Motor neuron (in vitro differentiated cells): ENCODE measurements around the gene CLCN7. TPM values are rescaled to one million over a fixed set of nuclear protein-coding genes. Genes with fewer than 3 reads are reported as not detected.
"Not testable (repeated sequence)": the region's sequence is repeated elsewhere in the genome, so short reads cannot be mapped to it uniquely, and the experiment has no call there.

Experiments
- ATAC-seq, 8 experiments: fragments of 200-7000 bp; cut with Tn5 transposase; replicated peaks in 6 of 8; 2 replicates each; pipeline ENCODE4 v1.8.0; 2021; ENCODE audit warnings: mild to moderate bottlenecking in 8 of 8, moderate library complexity in 8 of 8
- H3K27ac ChIP-seq, 2 donors: fragments of 250-450 bp; sonication (Bioruptor Pico); 2 replicates each; pipeline ENCODE4 v1.9.0; 2021; ENCODE audit warnings: antibody characterized with exemption in 2 of 2, mild to moderate bottlenecking in 2 of 2, moderate library complexity in 1 of 2
- H3K4me1 ChIP-seq, 2 donors: fragments of 250-450 bp; sonication (Bioruptor Pico); replicated peaks in 1 of 2; 2 replicates each; pipeline ENCODE4 v1.6.1; 2021; ENCODE audit warnings: antibody characterized with exemption in 2 of 2, mild to moderate bottlenecking in 2 of 2, moderate library complexity in 1 of 2
- H3K4me3 ChIP-seq, 5 donors: fragments of 250-450 bp; sonication (Bioruptor Pico); 2 replicates each; pipeline ENCODE4 v1.9.0; 2021; ENCODE audit warnings: antibody characterized with exemption in 5 of 5, mild to moderate bottlenecking in 5 of 5, moderate library complexity in 4 of 5
- WGBS, 10 experiments: fragments of 450-650 bp; shearing (Covaris generic); methylation state at CpG; one replicate each; pipeline ENCODE4 v1.0.0; 2022; 5-methylcytosine and 5-hydroxymethylcytosine counted together
- in situ Hi-C, 9 experiments: fragments of 400-800 bp; cut with MboI; loops; one replicate each; pipeline ENCODE4 v1.15.0; 2021; ENCODE audit warnings: low sequenced_read_pairs in 9 of 9, low pct_unique_long_range_greater_than_20kb in 2 of 9; ENCODE audit not compliant: unreplicated experiment in 9 of 9
- total RNA-seq, 8 experiments: library from RNA; unstranded; fragments of 300-600 nt; gene quantifications; 2 replicates each; pipeline versions ENCODE4 v1.2.3 to v1.2.4, GENCODE V29; 2022

Gene CLCN7
- total RNA-seq, 8 experiments from 2014 or later: 10.0 to 58.5 (median 27.4) TPM

GRCh38 chr16:1439699-1440074 lies 35.1 kb downstream of the CLCN7 start:
- 80 to 100% (median 98%) methylated on average over 1 to 4 of the region's 4 CpGs; no CpG with 5 or more reads in 4 of the 10 experiments for WGBS, 10 experiments
- H3K4me1 ChIP-seq, in situ Hi-C loops, H3K4me3 ChIP-seq, ATAC-seq, H3K27ac ChIP-seq: not testable (repeated sequence)

DNA sequence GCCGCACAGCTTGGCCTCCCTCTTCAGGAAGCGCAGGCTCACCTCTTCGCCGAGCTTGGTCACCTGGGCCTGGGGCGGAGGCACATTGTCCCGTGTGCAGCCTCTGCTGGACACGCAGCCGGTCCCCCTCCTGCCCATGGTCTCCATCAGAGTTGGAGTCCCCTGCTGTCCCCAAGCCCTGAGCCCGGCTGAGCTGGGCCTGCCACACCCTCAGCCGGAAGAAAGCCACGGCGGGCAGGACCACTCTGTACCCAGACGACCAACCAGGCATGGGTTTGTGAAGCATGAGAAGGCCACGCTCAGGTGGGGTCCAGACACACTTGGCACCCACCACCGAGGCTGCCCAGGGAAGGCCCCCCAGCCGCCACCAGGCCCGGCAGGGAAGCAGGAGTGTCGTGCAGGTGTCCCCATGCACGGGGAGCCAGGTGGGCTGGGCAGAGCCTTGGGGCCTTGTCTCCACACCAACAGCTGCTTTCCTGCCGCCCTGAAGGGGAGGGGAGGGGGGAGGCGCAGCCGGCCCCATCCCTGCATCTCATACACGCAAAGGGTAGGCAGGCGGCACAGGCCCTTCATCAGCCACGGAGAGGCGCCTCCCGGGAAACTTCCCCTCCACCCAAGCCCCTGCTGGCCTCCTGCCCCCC lies 35.6 kb downstream of the CLCN7 start:
- no peak overlapping the region for H3K27ac ChIP-seq
- H3K4me3 ChIP-seq: no peak overlapping the region
- 74 to 90% (median 80%) methylated on average over 2 to 9 of the region's 27 CpGs; no CpG with 5 or more reads in 5 of the 10 experiments for WGBS, 10 experiments
- in situ Hi-C loops: no loop called here
- ATAC-seq: no peak
- H3K4me1 ChIP-seq: peaks cover 0 to under 1% of the 10 kb centered on the region in 2 donors

DNA sequence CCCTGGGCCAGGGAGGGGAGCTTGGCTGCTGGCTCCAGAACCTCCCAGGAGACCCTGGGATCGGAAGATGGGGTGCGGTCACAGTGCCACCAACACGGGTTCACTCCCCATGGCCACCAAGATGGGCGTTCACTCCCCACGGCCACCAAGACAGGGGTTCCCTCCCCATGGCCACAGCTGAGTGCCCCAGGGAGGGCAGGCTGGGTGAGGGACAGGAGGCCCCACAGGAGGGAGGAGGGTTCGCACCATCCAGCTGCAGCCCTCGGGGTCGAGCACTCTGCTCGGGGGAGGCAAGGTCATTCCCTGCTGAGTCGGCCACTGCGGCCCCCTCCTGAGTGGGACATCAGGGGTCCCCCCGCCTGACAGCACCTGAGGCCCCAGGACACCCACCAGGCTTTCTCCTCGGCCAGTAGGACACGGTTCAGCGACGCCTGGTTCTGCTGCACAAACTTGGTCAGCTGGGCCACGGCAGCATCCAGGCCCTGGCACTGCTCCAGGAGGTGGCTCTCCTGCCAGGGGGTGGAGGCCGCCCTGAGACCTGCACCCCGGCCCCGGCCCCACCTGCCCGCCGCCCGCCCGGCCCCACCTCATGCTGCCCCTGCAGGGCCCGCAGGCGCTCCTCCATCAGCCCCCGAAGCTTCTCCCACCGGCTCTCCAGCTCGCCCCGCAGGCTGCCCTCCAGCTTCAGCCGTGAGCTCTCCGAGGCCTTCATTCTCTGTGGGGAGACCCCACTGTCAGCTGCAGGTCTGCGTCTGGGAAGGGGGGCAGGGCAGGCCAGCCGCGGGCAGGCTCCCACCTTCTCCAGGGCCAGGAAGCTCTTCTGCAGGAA lies 36.4 kb downstream of the CLCN7 start:
- H3K27ac ChIP-seq: no peak overlapping the region
- in situ Hi-C loops: no loop called here
- no peak for ATAC-seq
- WGBS, 10 experiments: 71 to 100% (median 80%) methylated on average over 1 to 7 of the region's 35 CpGs; no CpG with 5 or more reads in 6 of the 10 experiments
- peaks cover 0 to 4% of the 10 kb centered on the region in 2 donors for H3K4me1 ChIP-seq
- no peak overlapping the region for H3K4me3 ChIP-seq

GRCh38 chr16:1437606-1438005 lies 37.2 kb downstream of the CLCN7 start:
- 28 to 70% methylated on average over 2 to 4 of the region's 22 CpGs; no CpG with 5 or more reads in 8 of the 10 experiments for WGBS, 10 experiments
- Histone ChIP-seq H3K27ac (no peak overlapping the region), H3K4me3 (no peak overlapping the region), H3K4me1 (peaks cover 0 to 4% of the 10 kb centered on the region in 2 donors)
- ATAC-seq: peak in 2 of 8 experiments; percentile 3 to 9
- in situ Hi-C loops: no loop called here

DNA sequence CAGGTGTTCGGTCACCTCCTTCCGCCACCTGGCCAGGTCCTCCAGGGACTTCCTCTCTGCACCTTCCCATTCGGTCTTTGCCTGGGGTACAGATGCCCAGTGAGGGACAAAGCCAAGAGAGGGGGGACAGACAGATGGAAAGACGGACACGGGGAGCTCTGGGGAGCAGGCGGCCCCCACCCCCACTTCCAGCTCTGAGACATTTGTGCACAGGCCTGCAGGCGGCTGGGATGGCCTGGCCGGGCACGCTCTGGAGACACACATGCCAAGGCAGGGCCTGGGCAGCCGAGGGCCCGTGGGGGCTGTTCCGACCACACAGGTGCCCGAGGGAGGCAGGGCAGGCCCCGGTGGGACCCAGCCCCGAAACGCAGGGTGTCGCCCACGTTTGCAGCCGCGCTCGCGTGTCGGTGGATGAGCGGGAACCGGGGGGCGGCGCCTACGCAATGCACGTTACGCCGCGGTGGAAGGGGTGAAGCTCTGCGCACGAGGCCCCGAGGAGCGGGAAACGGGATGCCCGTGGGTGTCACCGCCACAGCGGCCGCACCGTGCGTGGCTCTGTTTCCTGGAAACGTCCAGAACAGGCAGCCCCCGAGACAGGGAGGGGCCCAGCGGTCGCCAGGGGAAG lies 38.0 kb downstream of the CLCN7 start:
- Histone ChIP-seq H3K27ac (no peak overlapping the region), H3K4me3 (no peak overlapping the region), H3K4me1 (peaks cover 0 to 4% of the 10 kb centered on the region in 2 donors)
- in situ Hi-C loops: no loop called here
- no peak for ATAC-seq
- 97% methylated on average over 6 of the region's 47 CpGs; no CpG with 5 or more reads in 9 of the 10 experiments for WGBS, 10 experiments

DNA sequence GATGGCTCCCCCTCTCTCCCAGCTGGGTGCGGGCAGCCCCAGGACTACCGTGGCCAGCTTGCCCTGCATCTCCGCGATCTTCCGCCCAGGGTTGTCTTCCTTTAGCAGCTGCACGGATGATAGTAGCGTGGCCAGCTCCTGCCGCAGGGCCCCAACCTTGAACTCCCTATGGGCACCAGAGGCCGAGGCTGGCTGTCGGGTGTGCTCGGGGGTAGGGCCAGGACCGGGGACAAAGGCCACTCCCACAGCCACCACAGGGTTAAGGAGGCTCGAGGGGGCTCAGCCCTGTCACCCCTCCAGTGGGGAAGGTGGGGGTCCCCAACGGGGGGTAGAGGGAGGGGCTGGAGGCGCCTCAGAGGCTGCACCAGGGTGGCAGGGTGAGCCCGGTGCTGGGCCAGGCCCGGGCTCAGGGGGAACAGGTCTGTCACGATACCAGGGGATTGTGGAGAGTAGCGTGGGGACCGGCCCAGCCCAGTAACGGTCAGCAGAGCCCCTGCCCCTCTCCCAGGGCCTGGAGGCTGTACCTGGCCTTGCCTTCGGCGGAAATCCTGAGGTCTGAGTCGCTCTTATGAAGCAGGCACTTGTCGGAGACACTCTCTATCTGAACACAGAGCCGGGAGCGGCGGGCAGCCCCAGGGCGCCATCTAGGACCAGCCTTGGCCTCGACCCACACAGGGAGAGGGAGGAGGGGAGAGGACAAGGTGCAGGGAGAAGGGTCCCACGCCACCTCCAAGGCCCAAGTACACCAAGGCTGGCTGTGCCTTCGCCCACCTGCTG lies 38.7 kb downstream of the CLCN7 start:
- Histone ChIP-seq H3K27ac (no peak overlapping the region), H3K4me3 (no peak overlapping the region), H3K4me1 (peaks cover 0 to 9% of the 10 kb centered on the region in 2 donors)
- 71 to 93% methylated on average over 3 to 9 of the region's 32 CpGs; no CpG with 5 or more reads in 8 of the 10 experiments for WGBS, 10 experiments
- peak in 3 of 8 experiments; percentile 11 to 39 (median 16) for ATAC-seq
- in situ Hi-C loops: no loop called here

DNA sequence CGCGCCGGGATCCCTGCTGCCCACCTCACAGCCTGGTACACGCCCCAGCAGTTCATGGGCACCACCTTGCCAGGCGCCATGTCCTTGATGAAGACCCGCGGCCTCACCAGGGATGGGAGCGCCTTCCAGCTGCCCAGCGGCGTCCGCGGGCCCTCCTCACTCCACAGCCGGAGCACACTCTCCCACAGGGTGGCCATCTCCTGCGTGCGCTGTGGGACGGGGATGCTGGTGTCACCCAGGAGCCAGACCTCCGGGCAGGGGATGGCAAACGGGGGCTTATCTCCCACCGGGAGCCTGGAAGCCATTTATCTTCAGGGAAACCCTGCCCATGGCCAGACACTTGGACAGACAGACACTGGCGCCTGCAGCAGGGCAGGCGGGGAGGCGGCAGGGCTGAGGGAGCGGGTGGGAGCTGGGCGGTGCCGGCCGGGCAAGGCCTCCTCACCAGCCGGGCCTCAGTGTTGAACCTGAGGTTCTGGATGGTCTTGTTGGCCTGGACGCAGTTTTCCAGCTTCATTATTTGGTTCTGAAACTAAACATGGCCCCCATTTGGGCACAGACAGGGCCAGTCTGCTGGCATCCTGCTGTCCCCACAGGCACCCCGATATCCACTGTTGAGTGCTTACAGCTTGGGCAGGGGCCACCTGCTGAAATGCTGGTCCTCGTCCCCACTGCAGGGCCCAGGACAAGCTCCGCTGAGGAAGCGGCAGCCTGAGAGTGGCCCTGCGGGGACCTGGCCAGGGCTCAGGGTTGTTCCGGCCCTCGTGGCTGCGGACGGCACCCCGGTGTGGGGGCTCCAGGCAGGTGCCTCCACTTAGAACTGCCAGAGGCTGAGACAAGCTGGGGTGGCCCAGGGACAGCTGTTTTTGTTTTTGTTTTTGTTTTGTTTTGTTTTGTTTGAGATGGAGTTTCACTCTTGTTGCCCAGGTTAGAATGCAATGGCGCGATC lies 39.9 kb downstream of the CLCN7 start:
- in situ Hi-C loops: no loop called here
- peaks cover 6 to 21% of the 10 kb centered on the region in 2 donors for H3K4me1 ChIP-seq
- no peak overlapping the region for H3K4me3 ChIP-seq
- 92 to 100% (median 100%) methylated on average over 1 to 6 of the region's 40 CpGs; no CpG with 5 or more reads in 6 of the 10 experiments for WGBS, 10 experiments
- H3K27ac ChIP-seq: no peak overlapping the region
- ATAC-seq: no peak

DNA sequence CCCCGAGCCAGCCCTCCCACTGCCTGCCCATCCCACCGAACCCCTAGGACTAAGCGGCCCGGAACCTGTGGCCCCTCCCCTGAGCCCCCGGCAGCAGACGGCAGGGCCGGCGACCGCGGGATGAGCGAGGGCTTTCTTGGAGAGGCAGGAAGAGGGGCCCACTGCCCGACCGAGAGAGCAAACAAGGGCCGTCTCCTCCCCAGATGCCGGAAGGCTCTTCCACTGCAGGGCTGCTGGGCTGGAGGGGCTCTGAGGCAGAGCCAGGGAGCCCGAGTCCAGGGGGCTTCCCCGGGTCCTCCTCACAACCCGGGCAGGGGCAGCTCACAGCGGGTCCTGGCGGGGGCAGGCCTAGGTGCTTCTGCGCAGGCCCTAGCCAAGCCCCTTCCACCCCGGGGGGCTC lies 41.1 kb downstream of the CLCN7 start:
- WGBS, 10 experiments: 40% methylated on average over 3 of the region's 22 CpGs; no CpG with 5 or more reads in 9 of the 10 experiments
- H3K27ac ChIP-seq: no peak overlapping the region
- no peak overlapping the region for H3K4me3 ChIP-seq
- in situ Hi-C loops: no loop called here
- peaks cover 6 to 22% of the 10 kb centered on the region in 2 donors for H3K4me1 ChIP-seq
- ATAC-seq: peak in 2 of 8 experiments; percentile 4 to 22

DNA sequence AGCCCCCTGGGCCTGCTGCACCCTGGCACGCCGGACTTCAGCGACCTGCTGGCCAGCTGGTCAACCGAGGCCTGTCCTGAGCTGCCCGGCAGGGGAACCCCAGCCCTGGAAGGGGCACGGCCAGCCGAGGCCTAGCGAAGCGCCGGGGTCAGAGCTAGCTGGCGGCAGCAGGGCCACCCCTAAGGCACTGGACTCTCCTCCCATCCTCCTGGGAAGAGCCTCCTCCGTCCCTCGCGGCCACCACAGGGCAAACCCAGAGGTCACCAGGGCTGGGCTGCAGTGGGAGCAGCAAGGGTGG lies 41.6 kb downstream of the CLCN7 start:
- ATAC-seq: no peak
- H3K4me3 ChIP-seq: no peak overlapping the region
- H3K4me1 ChIP-seq: peaks cover 6 to 22% of the 10 kb centered on the region in 2 donors
- no CpG with 5 or more reads among the region's 14 CpGs for WGBS, 10 experiments
- in situ Hi-C loops: no loop called here
- H3K27ac ChIP-seq: no peak overlapping the region

GRCh38 chr16:1432388-1433262 lies 42.2 kb downstream of the CLCN7 start:
- Histone ChIP-seq H3K4me3 (no peak overlapping the region), H3K27ac (no peak overlapping the region), H3K4me1 (peaks cover 6 to 22% of the 10 kb centered on the region in 2 donors)
- ATAC-seq: no peak
- in situ Hi-C loops: no loop called here
- WGBS, 10 experiments: 76% methylated on average over 12 of the region's 63 CpGs; no CpG with 5 or more reads in 9 of the 10 experiments

- H3K4me3 ChIP-seq: no peak overlapping the region
- no peak overlapping the region for H3K27ac ChIP-seq
- in situ Hi-C loops: no loop called here
- 40% methylated on average over 1 of the region's 20 CpGs; no CpG with 5 or more reads in 9 of the 10 experiments for WGBS, 10 experiments
- peaks cover 6 to 22% of the 10 kb centered on the region in 2 donors for H3K4me1 ChIP-seq
- no peak for ATAC-seq
Measured at GRCh38 chr16:1431497-1432270, 43.1 kb downstream of the CLCN7 start.
